Measurements from ENCODE around the gene ANLN. TPM values are rescaled to one million over a fixed set of nuclear protein-coding genes. Genes with fewer than 3 reads are reported as not detected.

Gene ANLN
- total and polyA plus RNA-seq, 2 donors (not counting 3 experiments of a cell fraction or from before 2014, with no cell fraction given) = 28.5 to 119 TPM

DNA sequence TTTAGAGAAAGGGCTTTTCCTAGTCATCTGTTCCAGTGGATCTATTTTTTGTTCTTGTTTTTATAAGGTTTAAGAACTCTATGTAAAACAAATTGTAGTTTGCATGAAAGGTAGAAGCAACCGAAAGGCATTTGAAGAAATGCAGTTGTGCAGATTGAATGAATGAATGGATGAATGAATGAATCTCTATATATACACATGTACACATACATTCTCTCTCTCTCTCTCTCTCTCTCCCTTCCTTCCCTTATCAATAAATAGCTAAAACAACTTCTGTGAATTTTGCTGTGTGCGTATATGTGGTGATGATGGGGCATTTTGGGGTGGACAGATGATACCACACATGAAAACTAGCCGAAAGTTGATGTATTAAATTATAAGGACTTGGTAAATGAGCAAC, 32.4 kb downstream of the ANLN start:
- no TSS peak for BruUV-seq (replicated peaks)
- Histone ChIP-seq H3K79me2 (ENCODE audit: control insufficient read depth, insufficient read depth, low read length) (peaks cover 11% of the 10 kb centered on the region), H3K9me1 (replicated peaks; ENCODE audit: control insufficient read depth, extremely low read depth, insufficient read depth, low read length) (no peaks in the 10 kb centered on the region), H2AFZ (ENCODE audit: low read depth, low read length) (no peak overlapping the region), H3K4me3 (replicated peaks in 1 of 3; ENCODE audit: insufficient read depth in 1 of 3, low read depth in 1 of 3, low read length in 3 of 3) (no peak overlapping the region), H3K9ac (replicated peaks; ENCODE audit: extremely low read depth, insufficient read depth, low read length) (no peak overlapping the region), H3K4me1 (ENCODE audit: control insufficient read depth, extremely low read depth, insufficient read depth, low read length) (no peaks in the 10 kb centered on the region), H3K27me3 (ENCODE audit: control insufficient read depth in 2 of 2, insufficient read depth in 2 of 2, low read length in 2 of 2) (no peaks in the 10 kb centered on the region), H3K9me3 (replicated peaks; ENCODE audit: control insufficient read depth, insufficient read depth, low read length) (no peaks in the 10 kb centered on the region), H4K20me1 (replicated peaks; ENCODE audit: control insufficient read depth, extremely low read depth, insufficient read depth, low read length) (no peaks in the 10 kb centered on the region), H3K27ac (ENCODE audit: insufficient read depth, low read depth, low read length) (no peak overlapping the region), H3K36me3 (ENCODE audit: control insufficient read depth in 2 of 2, extremely low read depth in 1 of 2, insufficient read depth in 2 of 2, low read length in 2 of 2) (peaks cover 0 to 34% of the 10 kb centered on the region in 2 experiments), H3K4me2 (ENCODE audit: insufficient read depth, low read length) (no peak overlapping the region)
- TF ChIP-seq JUN (IDR thresholded peaks at IDR 0.05; ENCODE audit: borderline replicate concordance, insufficient read depth, insufficient read length, low read depth) = no peak
- TF ChIP-seq POLR2AphosphoS5 (IDR thresholded peaks at IDR 0.05; ENCODE audit: insufficient read depth, low read depth, low read length) = no peak
- TF ChIP-seq FOS (IDR thresholded peaks at IDR 0.05; ENCODE audit: borderline replicate concordance, insufficient read depth, low read length) = no peak
- no peak for TF ChIP-seq POLR2A (IDR thresholded peaks at IDR 0.05; ENCODE audit: low read depth, low read length)
- TF ChIP-seq, protein P1, sequence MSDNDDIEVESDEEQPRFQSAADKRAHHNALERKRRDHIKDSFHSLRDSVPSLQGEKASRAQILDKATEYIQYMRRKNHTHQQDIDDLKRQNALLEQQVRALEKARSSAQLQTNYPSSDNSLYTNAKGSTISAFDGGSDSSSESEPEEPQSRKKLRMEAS (IDR thresholded peaks at IDR 0.05; ENCODE audit: insufficient read depth, insufficient read length) = no peak
- TF ChIP-seq, protein P2, sequence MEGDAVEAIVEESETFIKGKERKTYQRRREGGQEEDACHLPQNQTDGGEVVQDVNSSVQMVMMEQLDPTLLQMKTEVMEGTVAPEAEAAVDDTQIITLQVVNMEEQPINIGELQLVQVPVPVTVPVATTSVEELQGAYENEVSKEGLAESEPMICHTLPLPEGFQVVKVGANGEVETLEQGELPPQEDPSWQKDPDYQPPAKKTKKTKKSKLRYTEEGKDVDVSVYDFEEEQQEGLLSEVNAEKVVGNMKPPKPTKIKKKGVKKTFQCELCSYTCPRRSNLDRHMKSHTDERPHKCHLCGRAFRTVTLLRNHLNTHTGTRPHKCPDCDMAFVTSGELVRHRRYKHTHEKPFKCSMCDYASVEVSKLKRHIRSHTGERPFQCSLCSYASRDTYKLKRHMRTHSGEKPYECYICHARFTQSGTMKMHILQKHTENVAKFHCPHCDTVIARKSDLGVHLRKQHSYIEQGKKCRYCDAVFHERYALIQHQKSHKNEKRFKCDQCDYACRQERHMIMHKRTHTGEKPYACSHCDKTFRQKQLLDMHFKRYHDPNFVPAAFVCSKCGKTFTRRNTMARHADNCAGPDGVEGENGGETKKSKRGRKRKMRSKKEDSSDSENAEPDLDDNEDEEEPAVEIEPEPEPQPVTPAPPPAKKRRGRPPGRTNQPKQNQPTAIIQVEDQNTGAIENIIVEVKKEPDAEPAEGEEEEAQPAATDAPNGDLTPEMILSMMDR (IDR thresholded peaks at IDR 0.05; ENCODE audit: extremely low read depth in 1 of 2, insufficient read depth in 1 of 2, low read depth in 1 of 2, low read length in 2 of 2) = no peak
- no peak for TF ChIP-seq MYC (IDR thresholded peaks at IDR 0.05; ENCODE audit: low read depth, low read length)
- TF ChIP-seq GATA2 (IDR thresholded peaks at IDR 0.05; ENCODE audit: insufficient read depth, insufficient read length, low read depth, low read length) = no peak
- TF ChIP-seq EZH2 (IDR thresholded peaks at IDR 0.05; ENCODE audit: borderline replicate concordance, low read depth, low read length, severe bottlenecking) = no peak
- dilution Hi-C loops (cut with MboI; ENCODE audit: extremely low pct_ligation_motif_present, low sequenced_read_pairs) = no loop called here
- POLR2A ChIA-PET = no interaction called here
- FAIRE-seq (no peak), DNase-seq (ENCODE audit: low read depth, low spot score) (no peak)
- intact Hi-C loops (cut with micrococcal nuclease) = no loop called here
- CTCF ChIA-PET = interaction anchor here (0.8 kb wide), 1 partner anchor 9 kb away, joined by 3 read pairs; no protein-coding TSS in a partner anchor

Data from endothelial cell of umbilical vein (primary cell).